SK-N-SH (cell line): Measurements from ENCODE around the gene C19orf73. TPM values are rescaled to one million over a fixed set of nuclear protein-coding genes. Genes with fewer than 3 reads are reported as not detected.
A peak's percentile ranks its signal among the peaks of the same experiment; 100 is the strongest.

Source experiments
- CTCF ChIA-PET: fragments of 300-600, 350-600 bp; formaldehyde crosslinking; extraction: SDS; loops from one replicate; lab custom pipeline; 2021; lab: Yijun Ruan, JAX
- POLR2A ChIA-PET: fragments of 350-600 bp; sonication (Branson Sonifier 250); formaldehyde crosslinking; extraction: SDS; loops from one replicate; lab custom pipeline; 2020; ENCODE audit warnings: antibody characterized with exemption, inconsistent platforms; lab: Yijun Ruan, JAX
- DNase-seq: peaks from one replicate; pipeline ENCODE4 v3.0.0; 2012
- H2AFZ ChIP-seq: fragments of 200-600 bp; sonication (generic); 2 replicates; pipeline ENCODE4 v1.8.1; 2016; ENCODE audit warnings: antibody characterized with exemption, mild to moderate bottlenecking, low read depth
- H3F3A ChIP-seq: fragments of 200-600 bp; sonication (generic); replicated peaks from 2 replicates; pipeline ENCODE3; 2016; ENCODE audit warnings: antibody characterized with exemption, mild to moderate bottlenecking; ENCODE audit not compliant: insufficient read depth
- H3K27ac ChIP-seq, 2 experiments: fragments of 200-500 bp in 1 of 2; fragments of 200-600 bp in 1 of 2; sonication (Bioruptor generic) in 1 of 2; sonication (generic), shearing (Covaris generic) in 1 of 2; 2 replicates each; pipeline versions ENCODE4 v1.5.1 to v1.6.1; 2014 to 2016; ENCODE audit warnings: low read depth in 2 of 2, inconsistent platforms in 1 of 2, low read length in 1 of 2, mild to moderate bottlenecking in 1 of 2, mixed read lengths in 1 of 2
- H3K27me3 ChIP-seq: fragments of 200-600 bp; sonication (generic), shearing (Covaris generic); 2 replicates; pipeline ENCODE4 v1.6.1; 2016; ENCODE audit warnings: mixed run types; ENCODE audit not compliant: insufficient read depth
- H3K36me3 ChIP-seq, 2 experiments: fragments of 200-500 bp in 1 of 2; fragments of 200-600 bp in 1 of 2; sonication (Bioruptor generic) in 1 of 2; sonication (generic) in 1 of 2; replicated peaks in 1 of 2; 2 replicates each; pipeline versions ENCODE3 to v1.5.1; 2014 to 2016; ENCODE audit warnings: low read length in 1 of 2, mild to moderate bottlenecking in 1 of 2; ENCODE audit not compliant: insufficient read depth in 2 of 2, control insufficient read depth in 1 of 2
- H3K4me1 ChIP-seq, 2 experiments: fragments of 200-500 bp in 1 of 2; fragments of 200-600 bp in 1 of 2; sonication (Bioruptor generic) in 1 of 2; sonication (generic), shearing (Covaris generic) in 1 of 2; 2 replicates each; pipeline versions ENCODE4 v1.5.1 to v1.6.1; 2014 to 2016; ENCODE audit warnings: low read depth in 1 of 2, low read length in 1 of 2, mixed run types in 1 of 2; ENCODE audit not compliant: insufficient read depth in 2 of 2, control insufficient read depth in 1 of 2
- H3K4me2 ChIP-seq: fragments of 200-600 bp; sonication (generic), shearing (Covaris generic); 2 replicates; pipeline ENCODE4 v1.6.1; 2017; ENCODE audit warnings: mixed run types
- H3K4me3 ChIP-seq, 2 experiments: fragments of 200-500 bp in 1 of 2; fragments of 200-600 bp in 1 of 2; sonication (Bioruptor generic) in 1 of 2; sonication (generic), shearing (Covaris generic) in 1 of 2; 2 replicates each; pipeline versions ENCODE4 v1.5.1 to v1.8.1; 2014 to 2016; ENCODE audit warnings: low read depth in 2 of 2, inconsistent platforms in 1 of 2, low read length in 1 of 2, mild to moderate bottlenecking in 1 of 2, mixed read lengths in 1 of 2, moderate library complexity in 1 of 2
- H3K79me2 ChIP-seq: fragments of 200-600 bp; sonication (generic); 2 replicates; pipeline ENCODE4 v1.8.1; 2017; ENCODE audit warnings: mild to moderate bottlenecking; ENCODE audit not compliant: insufficient read depth
- H3K9ac ChIP-seq: fragments of 200-600 bp; sonication (generic); 2 replicates; pipeline ENCODE4 v1.6.1; 2017; ENCODE audit warnings: mixed run types
- H3K9me2 ChIP-seq: fragments of 200-600 bp; sonication (generic); 2 replicates; pipeline ENCODE4 v1.6.1; 2017; ENCODE audit warnings: mixed run types
- H3K9me3 ChIP-seq: fragments of 200-600 bp; sonication (generic); 2 replicates; pipeline ENCODE4 v1.6.1; 2017; ENCODE audit warnings: mixed run types, mild to moderate bottlenecking, moderate library complexity
- H4K20me1 ChIP-seq: fragments of 200-600 bp; sonication (generic); 2 replicates; pipeline ENCODE4 v1.6.1; 2017; ENCODE audit warnings: mild to moderate bottlenecking, mixed run types; ENCODE audit not compliant: insufficient read depth
- CHD2 ChIP-seq: fragments of 150-350 bp; IDR thresholded peaks from 2 replicates; pipeline ENCODE4 v1.6.1; 2018; ENCODE audit warnings: low read length; ENCODE audit not compliant: partially characterized antibody
- CTCF ChIP-seq: fragments of 200-600 bp; sonication (generic); IDR thresholded peaks from 2 replicates; pipeline ENCODE4 v1.6.1; 2017; ENCODE audit warnings: antibody characterized with exemption, mild to moderate bottlenecking, moderate library complexity
- EP300 ChIP-seq, 2 experiments: IDR thresholded peaks; 2 replicates each; pipeline versions ENCODE4 v1.4.0 to v1.6.1; 2012; ENCODE audit warnings: borderline replicate concordance in 1 of 2, low read depth in 1 of 2, low read length in 1 of 2
- FOXM1 ChIP-seq: IDR thresholded peaks from 2 replicates; pipeline ENCODE4 v1.4.0; 2012; ENCODE audit warnings: low read depth, mild to moderate bottlenecking
- GABPA ChIP-seq: IDR thresholded peaks from 2 replicates; pipeline ENCODE4 v1.4.0; 2012; ENCODE audit warnings: low read depth, mild to moderate bottlenecking
- MEF2A ChIP-seq: IDR thresholded peaks from 2 replicates; pipeline ENCODE4 v1.4.0; 2012; ENCODE audit warnings: low read depth, borderline replicate concordance
- MXI1 ChIP-seq: IDR thresholded peaks from 2 replicates; pipeline ENCODE4 v1.6.1; 2012; ENCODE audit warnings: mild to moderate bottlenecking, low read depth, low read length, improper control_type of control experiment
- NRF1 ChIP-seq: IDR thresholded peaks from 2 replicates; pipeline ENCODE4 v1.6.1; 2012; ENCODE audit warnings: low read depth, mild to moderate bottlenecking, low read length
- PBX3 ChIP-seq: IDR thresholded peaks from 2 replicates; pipeline ENCODE4; 2012
- RCOR1 ChIP-seq: fragments of 150-350 bp; IDR thresholded peaks from 2 replicates; pipeline ENCODE4 v1.6.1; 2017; ENCODE audit warnings: antibody characterized with exemption, low read length
- SIN3A ChIP-seq: IDR thresholded peaks from 2 replicates; pipeline ENCODE4 v1.6.1; 2012; ENCODE audit warnings: low read depth, mild to moderate bottlenecking, low read length, moderate library complexity, borderline replicate concordance
- SMC3 ChIP-seq: IDR thresholded peaks from 2 replicates; pipeline ENCODE4 v1.6.1; 2012; ENCODE audit warnings: low read depth, low read length, improper control_type of control experiment
- TAF1 ChIP-seq: IDR thresholded peaks from 2 replicates; pipeline ENCODE4 v1.6.1; 2012; ENCODE audit warnings: low read depth, mild to moderate bottlenecking, low read length, moderate library complexity, borderline replicate concordance
- USF1 ChIP-seq: IDR thresholded peaks from 2 replicates; pipeline ENCODE4 v1.4.0; 2012; ENCODE audit warnings: low read depth, borderline replicate concordance
- USF2 ChIP-seq: fragments of 150-350 bp; IDR thresholded peaks from 2 replicates; pipeline ENCODE4 v1.6.1; 2017; ENCODE audit warnings: antibody characterized with exemption, low read length, low read depth, borderline replicate concordance
- WGBS: methylation state at CpG from one replicate; pipeline ENCODE4 v1.1.6; 2017; ENCODE audit warnings: low lambda C conversion rate; 5-methylcytosine and 5-hydroxymethylcytosine counted together
- polyA plus RNA-seq, 3 experiments: library from polyadenylated mRNA; depleted of rRNA; stranded (reverse); fragments of >200 nt; gene quantifications; 2 replicates each; pipeline ENCODE4 v1.2.3, GENCODE V29; 2012
- TF ChIP-seq, protein P1 (sequence below): fragments of 150-350 bp; IDR thresholded peaks from 2 replicates; pipeline ENCODE4 v1.6.1; 2016; ENCODE audit warnings: mild to moderate bottlenecking, low read depth, low read length

The C19orf73 gene
- polyA plus RNA-seq, 1 of the 3 experiments (the other 2 are of a cell fraction) = 3.0 TPM

DNA sequence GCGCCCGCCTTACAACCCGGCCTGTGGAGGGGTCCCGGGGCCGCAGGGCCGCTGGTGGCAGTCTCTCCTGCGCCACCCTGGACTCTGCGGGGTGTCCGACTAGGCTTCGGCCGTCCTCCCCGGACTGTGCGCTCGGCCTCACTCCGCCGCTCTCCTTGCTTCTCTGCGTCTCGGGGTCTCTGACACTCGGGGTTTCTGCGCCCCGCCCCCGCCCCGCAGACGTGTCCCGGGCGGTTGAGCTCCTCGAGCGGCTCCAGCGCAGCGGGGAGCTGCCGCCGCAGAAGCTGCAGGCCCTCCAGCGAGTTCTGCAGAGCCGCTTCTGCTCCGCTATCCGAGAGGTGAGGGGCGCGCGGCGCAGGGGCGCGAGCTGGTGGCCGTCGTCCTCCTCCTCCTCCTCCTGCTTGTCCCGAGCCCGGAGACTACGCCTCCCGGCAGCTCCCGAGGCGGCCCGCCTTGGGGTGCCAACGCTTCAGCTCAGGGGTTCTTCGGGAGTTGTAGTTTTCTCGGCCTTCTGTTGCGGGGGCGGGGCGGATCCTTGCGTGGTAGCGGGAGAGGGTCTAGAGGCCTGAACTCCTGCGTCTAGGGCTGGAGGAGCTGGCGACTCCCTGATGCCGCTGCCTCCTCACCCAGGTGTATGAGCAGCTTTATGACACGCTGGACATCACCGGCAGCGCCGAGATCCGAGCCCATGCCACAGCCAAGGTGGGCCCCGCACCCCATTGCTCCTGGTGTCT, 4.1 kb downstream of the C19orf73 start:
- peaks cover 38% of the 10 kb centered on the region for H3F3A ChIP-seq
- peak overlapping the region; percentile 47 to 72; a peak in 3 of 4 replicates for H3K27ac ChIP-seq
- no peaks in the 10 kb centered on the region; the same call in 1 of the 2 replicates for H3K79me2 ChIP-seq
- peaks cover 18 to 23% of the 10 kb centered on the region in 2 experiments; a peak in 2 of 4 replicates for H3K4me1 ChIP-seq
- POLR2A ChIA-PET = interaction anchor here (0.8 to 1.9 kb wide), 3 partner anchors 9 to 36 kb away, joined by 3 to 10 read pairs (median 3); no protein-coding TSS in a partner anchor
- TF ChIP-seq PBX3 (no peak), TAF1 (no peak), FOXM1 (no peak), GABPA (0 out of 2 replicates have a peak, but pooled peaks have one; percentile 10)
- WGBS = 16% methylated on average over 32 of the region's 68 CpGs
- DNase-seq = peak; percentile 72
- peak overlapping the region; percentile 29; the same call in 1 of the 2 replicates for H2AFZ ChIP-seq
- peaks cover 0 to 5% of the 10 kb centered on the region in 2 experiments for H3K36me3 ChIP-seq
- H3K27me3 ChIP-seq = no peaks in the 10 kb centered on the region
- H3K9ac ChIP-seq = peak overlapping the region; percentile 70
- H3K9me2 ChIP-seq = no peaks in the 10 kb centered on the region
- CTCF ChIA-PET = interaction anchor here (0.9 to 6.2 kb wide), 12 partner anchors 9 to 110 kb away, joined by 3 to 86 read pairs (median 7); no protein-coding TSS in a partner anchor
- peak overlapping the region; percentile 66 to 78 for H3K4me3 ChIP-seq
- H3K4me2 ChIP-seq = peak overlapping the region; percentile 93
- peaks cover 7% of the 10 kb centered on the region; the same call in 1 of the 2 replicates for H4K20me1 ChIP-seq
- H3K9me3 ChIP-seq = no peaks in the 10 kb centered on the region

DNA sequence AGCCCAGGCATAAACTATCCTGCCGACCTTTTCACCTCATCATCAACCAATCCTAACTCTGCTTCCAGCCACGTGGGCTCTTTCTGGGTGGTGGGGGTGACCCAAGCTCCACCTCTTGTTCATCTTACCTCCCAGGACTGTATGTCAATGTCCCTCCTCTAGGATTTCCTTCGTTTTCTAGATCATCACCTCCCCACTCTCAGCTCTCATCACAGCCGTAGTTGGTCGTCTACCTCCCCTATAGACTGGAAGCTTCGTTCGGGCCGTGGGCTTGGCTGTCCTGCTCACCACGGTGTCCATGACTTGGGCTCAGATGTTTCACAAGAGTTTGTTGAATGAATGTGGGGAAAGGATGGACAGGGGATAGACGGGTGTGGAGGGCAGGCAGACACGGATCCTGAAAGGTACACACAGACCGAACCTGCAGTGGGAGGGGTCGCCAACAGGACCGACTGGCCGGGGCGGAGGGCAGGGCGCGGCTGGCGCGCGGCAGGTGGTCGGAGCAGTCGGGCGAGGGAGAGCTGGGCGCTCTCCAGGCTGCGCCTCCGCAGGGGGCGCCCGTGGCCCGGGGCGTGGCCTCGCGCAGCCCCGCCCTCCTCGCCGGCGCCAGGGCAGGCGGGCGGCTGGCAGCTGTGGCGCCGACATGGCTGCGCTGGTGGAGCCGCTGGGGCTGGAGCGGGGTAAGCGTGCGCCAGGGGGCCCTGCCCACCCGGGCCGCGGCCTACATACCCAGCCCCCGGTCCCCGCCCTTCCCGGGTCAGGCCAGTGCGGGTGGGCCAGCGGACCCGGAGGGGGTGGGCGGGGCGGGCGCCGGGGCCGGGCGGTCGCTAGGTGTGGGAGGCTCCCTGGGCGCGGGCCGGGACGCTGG, 4.9 kb downstream of the C19orf73 start, which contains the start of gene LIN7B:
Gene LIN7B, plus strand, starts transcription at position 609 of the 868 bp plus-strand sequence. Its CDS starts 35 bp downstream, at position 644.
- Histone ChIP-seq H3K79me2 (no peaks in the 10 kb centered on the region; the same call in 1 of the 2 replicates), H3F3A (peaks cover 46% of the 10 kb centered on the region), H2AFZ (peak within 1 kb of the TSS; percentile 63; the same call in 1 of the 2 replicates), H3K9me2 (no peaks in the 10 kb centered on the region), H3K4me1 (peaks cover 18 to 23% of the 10 kb centered on the region in 2 experiments; a peak in 2 of 4 replicates), H3K4me2 (peak within 1 kb of the TSS; percentile 93), H3K36me3 (peaks cover 7 to 11% of the 10 kb centered on the region in 2 experiments), H3K9me3 (no peaks in the 10 kb centered on the region), H3K27me3 (no peaks in the 10 kb centered on the region), H3K4me3 (peak within 1 kb of the TSS; percentile 66 to 78), H3K27ac (peak within 1 kb of the TSS; percentile 47 to 72), H4K20me1 (peaks cover 15% of the 10 kb centered on the region; the same call in 1 of the 2 replicates), H3K9ac (peak within 1 kb of the TSS; percentile 70)
- CTCF ChIA-PET = interaction anchor here (0.6 to 6.2 kb wide), 21 partner anchors 8 to 121 kb away, joined by 3 to 86 read pairs (median 4); partner anchors contain the start of genes GYS1 and RUVBL2
- DNase-seq = peak; percentile 97
- 2% methylated on average over 13 of the region's 66 CpGs for WGBS
- POLR2A ChIA-PET = interaction anchor here (0.8 to 1.9 kb wide), 5 partner anchors 9 to 85 kb away, joined by 3 to 10 read pairs (median 3); no protein-coding TSS in a partner anchor
- peak; percentile 50 for TF ChIP-seq CTCF
- TF ChIP-seq EP300 (IDR thresholded peaks at IDR 0.05; ENCODE audit: borderline replicate concordance in 1 of 2, low read depth in 1 of 2, low read length in 1 of 2) = no peak
- TF ChIP-seq MXI1 = peak; percentile 34; the same call in 1 of the 2 replicates
- TF ChIP-seq NRF1 = peak; percentile 58
- TF ChIP-seq CHD2 = peak; percentile 30
- TF ChIP-seq RCOR1 = 0 out of 2 replicates have a peak, but pooled peaks have one; percentile 15
- no peak for TF ChIP-seq MEF2A
- TF ChIP-seq, protein P1, sequence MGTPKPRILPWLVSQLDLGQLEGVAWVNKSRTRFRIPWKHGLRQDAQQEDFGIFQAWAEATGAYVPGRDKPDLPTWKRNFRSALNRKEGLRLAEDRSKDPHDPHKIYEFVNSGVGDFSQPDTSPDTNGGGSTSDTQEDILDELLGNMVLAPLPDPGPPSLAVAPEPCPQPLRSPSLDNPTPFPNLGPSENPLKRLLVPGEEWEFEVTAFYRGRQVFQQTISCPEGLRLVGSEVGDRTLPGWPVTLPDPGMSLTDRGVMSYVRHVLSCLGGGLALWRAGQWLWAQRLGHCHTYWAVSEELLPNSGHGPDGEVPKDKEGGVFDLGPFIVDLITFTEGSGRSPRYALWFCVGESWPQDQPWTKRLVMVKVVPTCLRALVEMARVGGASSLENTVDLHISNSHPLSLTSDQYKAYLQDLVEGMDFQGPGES = no peak
- peak; percentile 11; the same call in 1 of the 2 replicates for TF ChIP-seq SMC3
- peak; percentile 84; the same call in 1 of the 2 replicates for TF ChIP-seq USF1
- TF ChIP-seq SIN3A = no peak
- TF ChIP-seq USF2 = peak; percentile 23; the same call in 1 of the 2 replicates
